ENCODE results near the gene HUNK.

Gene HUNK

DNA sequence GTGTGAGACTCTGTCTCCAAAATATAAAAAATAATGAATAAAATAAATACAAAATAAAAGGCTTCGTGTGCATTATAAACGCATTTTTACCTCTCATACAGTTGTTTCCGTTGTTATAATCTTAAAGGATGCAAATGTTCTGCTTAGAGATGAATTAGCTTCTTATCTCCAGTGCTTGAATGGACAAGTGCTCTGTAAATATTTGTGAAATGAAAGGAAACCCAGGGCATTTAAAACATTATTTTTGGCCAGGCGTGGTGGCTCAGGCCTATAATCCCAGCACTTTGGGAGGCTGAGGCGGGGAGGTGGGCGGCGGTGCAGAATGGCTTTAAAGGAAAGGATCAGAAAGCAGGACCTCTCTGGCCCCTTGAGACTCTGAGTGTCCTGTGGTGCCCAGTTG, 94.5 kb downstream of the HUNK start:
- DNase-seq, result no peak

GRCh38 chr21:31972622-31973021, 99.8 kb downstream of the HUNK start:
- DNase-seq, result no peak

DNA sequence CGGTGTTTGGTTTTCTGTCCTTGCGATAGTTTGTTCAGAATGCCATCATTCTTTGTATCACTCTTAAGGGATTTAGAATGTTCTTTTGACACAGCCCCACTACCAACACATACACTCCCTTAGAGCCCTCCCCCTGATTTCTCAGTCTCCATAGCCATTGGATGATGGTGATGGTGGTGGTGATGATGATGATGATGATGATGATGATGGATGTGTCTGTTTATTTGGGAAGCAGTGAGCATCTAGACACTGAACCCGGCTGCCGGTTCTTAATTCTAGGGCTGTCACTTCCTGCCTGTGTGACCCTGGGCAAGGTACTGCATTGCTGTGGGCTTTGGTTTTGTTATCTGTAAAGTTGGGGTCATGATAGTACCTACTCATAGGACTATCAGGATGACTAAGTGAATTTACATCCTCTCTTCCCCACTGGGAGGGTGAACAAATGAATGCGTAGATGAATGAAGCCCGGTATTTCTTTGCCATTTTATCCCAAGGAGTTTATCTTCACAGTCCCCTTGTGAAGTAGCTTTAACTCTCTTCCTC, 100.7 kb downstream of the HUNK start:
- no peak for DNase-seq

DNA sequence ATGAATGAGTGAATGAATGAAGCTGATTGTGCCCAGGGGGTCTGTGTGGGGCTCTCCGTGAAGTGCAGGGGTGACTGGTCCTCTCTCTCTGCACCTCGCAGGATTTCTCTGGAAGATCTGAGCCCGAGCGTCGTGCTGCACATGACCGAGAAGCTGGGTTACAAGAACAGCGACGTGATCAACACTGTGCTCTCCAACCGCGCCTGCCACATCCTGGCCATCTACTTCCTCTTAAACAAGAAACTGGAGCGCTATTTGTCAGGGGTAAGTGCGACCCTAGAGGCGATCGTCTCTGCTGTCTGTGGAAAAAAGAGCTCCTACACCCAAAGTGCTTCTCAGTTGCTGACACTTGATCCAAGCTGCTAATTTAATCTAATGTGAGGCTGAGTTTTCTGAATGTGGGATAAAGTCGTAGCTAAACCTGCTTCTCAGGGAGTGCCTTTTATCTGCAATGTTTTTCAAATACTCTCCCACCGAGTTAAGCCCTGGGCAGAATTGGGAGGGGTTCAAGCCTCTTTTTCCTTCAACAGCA, 101.7 kb downstream of the HUNK start:
- DNase-seq, result no peak

GRCh38 chr21:31975491-31975890, 102.7 kb downstream of the HUNK start:
- no peak for DNase-seq

- DNase-seq, result no peak
These were observed 105.0 kb downstream of the HUNK start for GRCh38 chr21:31977816-31978215.

- no peak for DNase-seq
These were observed 110.3 kb downstream of the HUNK start for GRCh38 chr21:31983120-31983519.

GRCh38 chr21:31983554-31983953, 110.7 kb downstream of the HUNK start:
- DNase-seq, result no peak

DNA sequence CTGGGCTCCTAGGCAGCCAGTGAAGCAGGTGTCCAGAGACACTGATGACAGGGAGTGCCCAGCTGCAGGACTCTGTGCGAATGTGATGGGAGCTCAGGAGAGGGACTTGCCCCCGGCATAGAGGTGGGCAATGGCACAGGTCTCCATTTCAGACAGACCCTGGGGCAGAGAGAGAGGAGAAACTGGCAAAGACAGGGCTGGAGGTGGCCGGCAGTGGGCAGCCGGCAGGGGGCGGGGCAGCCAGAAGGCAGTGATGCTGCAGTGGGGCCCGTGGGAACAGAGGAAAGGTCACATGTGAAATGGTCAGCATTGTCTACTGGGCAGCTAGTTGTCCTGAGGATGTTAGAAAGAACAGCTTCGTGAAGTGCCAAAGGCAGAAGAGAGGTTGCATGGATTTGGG, 112.6 kb downstream of the HUNK start:
- no peak for DNase-seq

DNA sequence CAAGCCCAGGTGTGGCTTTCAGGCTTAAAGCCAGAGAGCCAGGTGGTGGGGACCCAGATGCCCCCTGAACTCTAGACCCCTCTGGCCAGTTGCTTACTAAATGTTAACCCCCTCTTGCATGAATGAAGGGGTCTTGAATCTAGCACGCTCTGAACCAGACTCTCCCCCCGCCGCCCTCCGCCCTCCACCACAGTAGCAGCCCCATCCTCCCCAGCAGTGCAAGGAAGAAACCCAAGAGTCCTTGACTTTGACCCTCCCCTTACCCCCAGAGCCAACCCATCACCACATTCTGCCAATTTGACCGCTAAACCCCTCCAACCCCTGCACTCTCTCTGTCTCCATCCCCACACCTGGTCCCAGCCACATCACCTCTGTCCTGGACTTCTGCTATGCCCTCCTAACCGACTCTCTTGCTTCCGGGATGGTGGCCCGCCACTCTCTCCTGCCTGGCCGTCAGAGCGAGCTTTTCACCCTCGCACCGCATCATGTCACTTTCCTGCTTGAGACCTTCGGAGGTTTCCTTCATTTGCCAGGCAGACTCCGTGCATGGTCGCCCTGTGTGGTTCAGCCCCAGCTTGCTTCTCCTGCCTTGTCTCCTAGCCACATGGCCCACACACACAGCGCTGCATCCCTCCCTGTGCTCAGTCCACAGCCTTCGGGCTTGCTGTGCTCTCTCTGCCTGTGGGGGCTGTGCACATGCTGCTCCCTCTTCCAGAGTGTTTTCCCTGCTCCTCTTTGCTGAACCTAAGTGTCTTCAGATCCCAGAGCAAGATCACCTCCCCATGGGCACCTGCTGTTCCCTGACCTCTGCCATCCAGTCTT, 113.4 kb downstream of the HUNK start:
- DNase-seq, result no peak

DNA sequence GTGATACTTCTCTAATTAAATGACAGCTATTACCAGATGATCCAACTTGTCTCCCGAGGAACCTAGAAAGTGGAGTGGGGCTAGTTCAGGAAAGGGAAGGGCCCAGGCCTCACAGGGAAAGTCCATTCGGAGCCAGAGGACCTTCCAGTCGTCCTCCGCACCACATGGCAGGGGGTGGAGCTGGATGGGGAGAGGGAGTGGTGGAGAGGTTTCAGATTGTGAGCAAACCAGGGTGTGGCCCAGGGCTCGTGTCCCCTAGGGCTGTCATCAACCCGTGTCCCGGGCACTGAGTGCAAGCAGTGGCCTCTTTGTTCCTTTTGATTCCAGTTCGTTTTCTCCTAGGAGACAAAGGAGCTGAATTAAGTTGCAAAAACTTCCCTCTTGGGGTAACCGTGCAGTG, 114.9 kb downstream of the HUNK start:
- no peak for DNase-seq

- DNase-seq, result no peak
These were observed 115.9 kb downstream of the HUNK start for GRCh38 chr21:31988492-31989290.

GRCh38 chr21:31991356-31992331, 118.8 kb downstream of the HUNK start:
- DNase-seq, result no peak

DNA sequence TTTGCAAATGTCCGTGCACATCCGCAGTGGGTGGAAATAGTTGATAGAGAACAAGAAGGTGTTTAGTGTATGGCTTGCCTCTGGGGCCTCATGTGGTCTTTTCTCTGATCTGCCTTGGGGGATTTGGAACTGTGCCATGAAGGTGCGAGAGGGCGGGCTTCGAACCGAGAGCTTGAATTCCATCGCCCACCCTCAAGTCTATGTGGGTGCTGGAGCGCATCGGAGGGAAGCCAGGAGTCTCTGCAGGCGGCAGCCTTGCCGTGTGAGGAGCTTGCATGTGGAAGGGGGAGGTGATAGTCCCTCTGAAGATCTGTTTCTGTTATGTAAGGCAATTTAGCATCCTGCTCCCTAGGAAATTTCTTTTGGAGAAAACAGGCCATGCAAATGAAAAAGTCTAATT, 119.6 kb downstream of the HUNK start:
- DNase-seq, result no peak

DNA sequence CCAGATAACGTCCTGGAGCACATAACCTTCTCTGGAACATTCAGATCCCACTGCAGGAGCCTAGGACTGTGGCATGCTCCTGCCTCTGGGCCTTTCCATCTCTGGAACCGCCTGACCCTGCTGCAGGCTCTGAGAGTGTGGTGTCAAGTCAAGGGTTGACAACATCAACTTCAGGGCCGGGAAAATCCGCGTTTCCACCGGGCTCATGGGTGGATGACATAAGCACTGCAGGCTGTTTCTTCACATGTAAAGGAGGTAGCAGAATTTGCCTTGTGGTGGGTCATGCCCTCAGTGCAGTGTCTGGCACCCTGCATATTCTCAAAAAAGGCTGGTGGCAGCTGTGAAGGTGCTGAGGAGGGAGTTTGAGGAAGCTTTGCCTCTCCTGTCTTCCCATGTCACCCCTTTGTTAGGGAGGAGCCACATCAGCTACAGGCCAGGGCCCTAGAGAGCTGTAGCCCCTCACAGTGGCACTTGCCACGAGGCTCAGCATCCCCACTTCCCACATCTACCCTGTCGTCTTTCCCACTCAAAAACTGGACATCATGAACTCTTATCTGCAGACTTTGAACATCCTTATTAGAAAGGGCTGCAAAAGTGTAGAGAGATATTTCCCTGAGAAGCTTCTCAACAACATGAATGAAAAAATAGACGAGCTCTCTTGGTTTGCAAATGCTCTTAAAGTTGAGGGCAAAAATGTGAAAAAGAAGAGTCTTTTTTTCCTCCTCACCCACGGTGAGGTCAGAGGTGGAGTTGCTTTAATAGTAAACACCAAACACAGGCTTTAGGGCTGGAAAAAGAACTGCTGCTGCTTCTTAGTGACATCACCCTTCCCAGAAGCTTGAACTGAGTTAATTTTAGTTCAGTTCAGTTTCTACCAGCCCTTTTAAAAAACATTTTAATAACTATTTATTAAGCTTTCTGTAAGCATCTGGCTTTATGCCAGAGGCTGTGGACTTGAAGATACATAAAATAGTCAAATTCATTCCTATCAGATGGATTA, 121.3 kb downstream of the HUNK start:
- DNase-seq, result no peak

GRCh38 chr21:31997191-31997590, 124.4 kb downstream of the HUNK start:
- DNase-seq, result no peak

DNA sequence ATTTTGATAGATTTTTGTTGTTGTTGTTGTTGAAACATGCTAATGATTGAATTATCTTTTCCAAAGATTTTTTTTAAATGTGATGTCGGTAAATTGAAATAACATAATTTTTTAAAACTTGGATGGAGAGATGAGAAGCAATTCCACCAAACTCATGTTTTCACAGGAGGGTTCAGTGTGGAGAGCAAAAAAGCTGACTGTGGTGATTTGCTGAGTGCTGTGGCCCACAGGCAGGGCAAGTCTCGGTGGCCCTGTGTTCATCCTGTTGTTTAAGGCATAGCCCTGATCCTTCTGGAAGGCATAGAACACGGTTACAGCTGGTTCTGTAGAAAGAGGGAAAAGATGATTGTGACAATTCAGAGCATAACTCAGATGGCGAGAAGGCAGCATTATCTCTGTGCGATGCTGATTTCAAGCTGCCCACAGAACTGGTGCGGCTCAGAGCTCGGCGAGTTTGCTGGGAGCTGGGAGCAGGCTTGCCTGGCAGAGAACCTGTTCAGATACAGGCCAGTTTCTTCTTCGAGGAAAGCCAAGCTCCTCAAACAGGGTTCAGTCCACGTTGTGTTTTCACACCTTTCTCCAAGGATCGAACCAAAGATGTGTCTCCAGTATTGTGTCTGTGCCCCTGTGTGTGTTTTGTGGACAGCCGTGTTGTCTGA, 127.1 kb downstream of the HUNK start:
- DNase-seq, result no peak

GRCh38 chr21:32001390-32001789, 128.6 kb downstream of the HUNK start:
- DNase-seq, result no peak

- no peak for DNase-seq
These were observed 130.6 kb downstream of the HUNK start for GRCh38 chr21:32003411-32003810.

- no peak for DNase-seq
These were observed 131.5 kb downstream of the HUNK start for GRCh38 chr21:32004291-32004690.

DNA sequence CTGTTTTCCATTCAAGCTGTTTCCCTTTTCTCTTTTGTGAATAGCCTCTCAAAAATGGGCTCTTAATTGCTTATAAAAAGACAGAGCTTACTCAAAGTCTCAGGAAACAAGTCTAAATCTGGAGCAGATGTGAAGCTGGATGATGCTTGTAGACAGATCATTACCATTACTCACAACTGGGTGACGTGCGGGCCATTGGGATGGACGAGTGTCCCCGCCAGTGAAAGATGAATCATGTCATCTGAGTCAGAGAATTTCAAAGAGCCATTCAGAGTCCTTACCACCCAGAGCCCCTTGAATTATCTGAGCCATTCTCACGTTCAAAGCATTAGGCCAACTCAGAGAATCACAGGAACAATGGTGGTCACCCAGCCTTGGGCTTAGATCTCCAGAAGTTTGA, 134.6 kb downstream of the HUNK start:
- DNase-seq, result no peak

Data from cerebellar nuclear complex (tissue), 1 donor.